Stimulated activated CD8-positive, alpha-beta memory T cell treated with anti-CD3 and anti-CD28 coated beads, Interleukin-4, amount 100 ng/mL, for 24 hours (primary cell): ENCODE measurements around the gene DCLK1.

Experiments
- DNase-seq: peaks from one replicate; pipeline ENCODE4 v3.0.0-alpha.2; 2020; ENCODE audit warnings: low read depth

DCLK1 gene

DNA sequence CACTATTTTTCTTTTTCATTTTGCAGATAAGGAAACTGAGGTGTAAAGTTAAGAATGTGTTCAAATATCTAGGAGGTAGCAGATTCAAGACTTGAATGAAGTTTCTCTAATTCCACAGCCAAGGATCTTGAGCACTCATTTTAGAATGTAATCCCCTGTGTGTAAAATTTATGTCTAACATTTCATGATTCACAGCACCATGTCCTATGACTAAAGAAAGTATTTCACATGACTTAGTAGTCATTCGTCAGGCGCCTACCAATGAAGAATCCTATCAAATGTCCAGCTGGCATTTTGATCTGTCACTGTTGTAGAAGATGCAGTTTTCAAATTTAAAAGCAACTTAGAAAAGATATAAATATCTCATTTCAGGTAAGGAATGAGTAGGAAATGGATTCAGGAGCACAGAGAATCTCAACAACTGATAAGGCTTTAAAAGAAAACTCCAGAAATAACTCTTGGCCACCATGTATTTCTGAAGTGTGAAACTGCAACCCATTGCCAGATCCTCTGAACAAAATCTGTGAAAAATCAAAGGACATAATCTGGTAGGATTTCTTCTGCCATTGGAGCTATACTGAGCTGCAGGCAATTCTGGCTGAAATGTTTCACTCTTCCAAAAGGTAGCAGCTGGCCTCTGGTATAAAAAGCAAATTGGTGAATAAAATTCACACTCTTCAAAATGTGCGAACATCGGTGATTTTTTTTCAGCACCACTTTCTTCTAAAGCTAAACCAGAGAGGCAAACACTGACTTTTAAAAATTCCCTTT lies 92.2 kb downstream of the DCLK1 start:
- no peak for DNase-seq

DNA sequence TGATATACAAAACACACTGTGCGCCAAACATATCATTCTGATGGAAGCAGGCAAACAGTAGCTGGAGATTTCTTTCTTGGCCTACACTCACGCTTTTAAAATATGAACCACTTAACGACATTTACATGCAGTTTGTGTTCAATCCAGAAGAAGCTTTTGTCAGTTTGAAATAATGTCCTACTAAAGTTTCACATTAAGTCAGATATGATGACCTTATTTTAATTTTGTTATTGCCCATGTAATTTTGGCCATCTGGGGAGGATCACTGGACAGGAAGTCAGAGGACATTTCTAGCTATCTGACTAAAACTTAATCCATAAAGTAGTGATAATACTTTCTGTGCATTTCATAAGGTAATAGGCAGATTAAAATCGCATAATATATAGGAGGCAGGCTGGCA lies 98.1 kb downstream of the DCLK1 start:
- no peak for DNase-seq

DNA sequence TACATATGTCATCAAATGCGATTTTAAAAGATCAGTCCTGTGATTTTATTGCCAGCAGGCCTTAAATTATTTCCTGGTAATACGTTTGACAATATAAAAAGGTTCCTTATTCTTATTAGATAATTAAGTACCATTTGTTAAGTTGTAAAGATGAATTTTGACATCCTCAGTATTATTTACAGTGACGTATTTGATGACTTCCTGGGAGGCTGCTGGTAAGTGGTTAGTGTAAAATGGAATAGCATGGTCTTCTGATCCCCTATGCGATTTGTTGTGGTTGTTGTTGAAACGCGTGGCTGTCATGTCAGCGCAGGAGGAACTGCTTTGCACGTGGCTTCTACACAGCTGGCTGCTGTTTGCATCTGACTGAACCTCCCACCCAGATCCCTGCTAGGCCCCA lies 99.7 kb downstream of the DCLK1 start:
- DNase-seq, result no peak

DNA sequence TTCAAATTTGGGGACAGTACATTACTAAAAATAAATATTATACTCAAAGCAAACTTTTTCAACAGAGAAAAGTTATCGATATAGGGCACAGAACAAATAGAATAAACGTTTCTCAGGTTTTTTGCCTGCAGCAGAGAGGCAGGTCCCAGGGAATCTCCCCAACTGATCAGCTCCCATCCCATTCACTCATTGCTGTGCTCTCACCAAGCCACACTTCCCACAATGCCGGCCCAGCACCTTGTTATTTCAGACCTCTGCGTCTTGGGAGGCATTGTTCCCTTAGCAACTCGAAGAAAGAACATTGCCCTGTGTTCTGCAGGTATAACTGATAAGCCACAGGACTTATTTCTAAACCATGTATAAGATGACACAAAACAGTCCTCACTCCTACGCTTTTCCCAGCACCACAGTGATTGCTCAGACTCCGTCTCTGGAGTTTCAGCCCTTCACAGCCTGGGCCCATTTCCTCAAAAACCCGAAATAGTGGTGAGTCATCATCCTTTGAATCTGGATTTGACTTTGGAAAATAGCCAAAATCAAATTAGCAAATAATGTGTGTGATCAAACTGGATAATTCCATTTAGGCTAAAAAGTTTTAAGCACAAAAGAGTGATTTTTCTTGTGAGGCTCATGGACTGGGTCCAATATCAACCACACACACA lies 100.4 kb downstream of the DCLK1 start:
- no peak for DNase-seq

DNA sequence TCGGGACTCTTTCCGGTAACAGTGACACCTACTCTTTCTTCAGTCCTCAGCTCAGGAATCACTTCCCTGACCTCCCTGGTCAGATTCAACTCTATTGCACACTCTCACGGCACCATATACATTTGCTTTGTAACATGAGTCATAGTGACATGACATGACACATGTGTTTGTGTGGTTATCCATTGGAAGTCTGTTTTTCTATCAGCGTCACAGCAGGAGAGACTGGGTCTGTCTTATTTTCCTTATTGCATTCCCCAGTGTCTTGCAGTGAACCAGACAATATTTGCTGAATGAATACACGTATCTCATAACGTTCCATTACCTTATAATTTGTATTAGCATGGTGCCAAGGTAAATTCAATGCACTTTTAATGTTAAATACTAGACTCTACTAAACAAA lies 102.0 kb downstream of the DCLK1 start:
- no peak for DNase-seq

DNA sequence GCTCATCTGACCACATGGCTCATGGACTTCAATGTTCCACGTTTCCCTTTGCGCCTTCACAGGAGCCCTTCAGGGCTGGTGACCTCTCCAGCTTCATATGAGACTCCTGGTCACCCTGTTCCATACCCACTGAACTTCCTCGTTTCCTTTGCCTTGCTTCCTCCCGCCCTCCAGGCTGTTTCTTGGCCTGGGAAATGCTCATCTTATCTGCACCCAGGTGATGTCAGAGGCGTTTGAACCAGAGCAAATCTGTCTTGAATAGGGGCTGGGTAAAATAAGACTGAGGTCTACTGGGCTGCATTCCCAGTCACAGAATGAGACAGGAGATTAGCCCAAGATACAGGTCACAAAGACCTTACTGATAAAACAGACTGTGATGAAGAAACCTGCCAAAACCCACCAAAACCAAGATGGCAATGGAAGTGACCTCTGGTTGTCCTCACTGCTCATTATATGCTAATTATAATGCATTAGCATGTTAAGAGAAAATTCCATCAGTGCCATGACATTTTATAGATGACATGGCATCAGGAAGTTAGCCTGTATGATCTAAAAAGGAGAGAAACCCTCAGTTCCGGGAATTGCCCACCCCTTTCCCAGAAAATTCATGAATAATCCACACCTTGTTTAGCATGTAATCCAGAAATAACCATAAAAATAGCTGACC lies 102.7 kb downstream of the DCLK1 start:
- DNase-seq, result no peak

DNA sequence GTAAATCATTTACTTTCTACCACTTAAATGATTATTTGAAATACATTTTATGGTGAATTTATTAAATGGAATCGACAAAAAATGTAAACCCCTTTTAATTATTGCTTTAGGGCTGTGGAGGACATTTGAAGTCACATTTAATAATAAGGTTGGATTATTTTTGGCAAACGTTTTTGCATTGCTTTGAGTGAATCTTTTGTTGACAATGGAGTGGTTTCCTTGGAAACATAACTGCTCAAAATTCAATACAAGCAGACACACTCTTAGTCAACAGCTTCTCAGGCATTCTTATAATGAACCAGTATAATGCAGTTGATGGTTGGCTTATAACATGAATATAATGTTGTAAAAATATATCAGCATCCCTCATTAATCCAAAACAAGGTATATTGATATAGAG lies 104.7 kb downstream of the DCLK1 start:
- DNase-seq, result no peak

DNA sequence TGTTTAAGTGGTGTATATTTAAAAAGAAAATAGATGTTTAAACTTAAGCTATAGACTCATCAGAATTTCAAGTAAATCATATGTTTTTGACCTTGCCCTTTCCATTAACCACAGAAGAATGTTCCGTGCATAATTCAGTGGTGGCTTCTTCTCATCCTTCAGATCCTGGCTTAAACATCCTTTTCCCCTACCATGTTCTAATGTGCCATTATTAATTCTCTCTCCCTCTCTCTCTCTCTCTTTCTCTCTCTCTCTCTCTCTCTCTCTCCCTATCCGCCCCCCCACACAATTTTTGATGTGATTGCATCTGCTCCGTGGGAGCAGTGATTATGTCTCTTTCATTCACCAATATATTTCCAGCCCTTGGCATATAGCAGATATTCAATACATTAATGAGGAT lies 116.4 kb downstream of the DCLK1 start:
- no peak for DNase-seq

DNA sequence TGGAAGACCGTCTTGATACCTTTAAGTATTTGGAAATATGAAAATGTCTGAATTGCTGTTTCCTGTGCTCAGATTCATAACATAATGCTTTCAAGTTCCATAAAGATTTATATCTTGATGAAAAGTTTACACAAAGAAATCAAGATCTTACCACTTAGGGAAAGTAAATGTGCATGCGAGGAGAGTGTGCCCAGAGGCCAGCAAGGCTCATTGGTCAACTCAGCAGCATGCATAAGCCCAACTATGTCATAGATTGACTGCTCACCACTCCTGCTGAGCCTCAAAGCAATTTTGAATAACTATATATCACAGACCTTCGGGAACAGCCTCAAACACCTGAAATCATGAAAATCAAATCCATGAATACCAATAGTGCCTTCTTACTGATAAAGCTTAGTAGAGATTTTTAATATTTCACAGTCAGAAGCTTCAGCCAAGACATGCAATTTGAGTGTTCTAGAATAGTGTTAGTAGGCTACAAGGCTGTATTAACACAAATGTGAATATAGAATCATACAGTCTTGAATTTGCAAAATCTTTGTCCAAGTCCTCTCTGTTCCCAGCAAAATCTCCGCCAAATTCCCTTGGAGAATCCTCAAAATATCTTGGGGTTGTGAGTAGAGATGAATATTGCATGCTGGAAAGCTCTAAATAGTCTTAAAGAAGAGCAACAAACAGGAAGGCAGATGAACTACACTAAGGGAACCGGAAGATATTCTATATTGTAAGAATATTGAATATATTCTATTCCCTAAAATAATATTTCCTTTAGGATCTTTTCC lies 124.1 kb downstream of the DCLK1 start:
- DNase-seq, result no peak

DNA sequence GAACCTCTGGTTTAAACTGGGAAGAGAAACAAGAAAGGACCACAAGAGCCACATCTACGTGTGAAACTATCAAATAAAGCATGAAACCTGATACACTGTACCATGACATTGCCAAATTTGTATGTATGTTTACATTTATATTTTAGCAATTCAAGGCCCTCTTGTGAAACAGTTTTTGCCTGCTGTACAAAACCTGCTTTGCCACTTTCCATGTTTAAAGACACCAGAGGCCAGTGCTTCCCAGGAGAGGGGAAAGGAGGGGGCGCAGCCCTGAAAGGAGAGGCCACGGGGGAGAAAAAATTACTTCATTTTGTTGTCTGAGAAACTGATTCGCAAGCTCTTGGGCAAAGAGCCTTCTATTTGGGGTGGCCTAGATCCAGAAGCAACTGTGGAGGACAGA lies 124.8 kb downstream of the DCLK1 start:
- DNase-seq, result no peak

DNA sequence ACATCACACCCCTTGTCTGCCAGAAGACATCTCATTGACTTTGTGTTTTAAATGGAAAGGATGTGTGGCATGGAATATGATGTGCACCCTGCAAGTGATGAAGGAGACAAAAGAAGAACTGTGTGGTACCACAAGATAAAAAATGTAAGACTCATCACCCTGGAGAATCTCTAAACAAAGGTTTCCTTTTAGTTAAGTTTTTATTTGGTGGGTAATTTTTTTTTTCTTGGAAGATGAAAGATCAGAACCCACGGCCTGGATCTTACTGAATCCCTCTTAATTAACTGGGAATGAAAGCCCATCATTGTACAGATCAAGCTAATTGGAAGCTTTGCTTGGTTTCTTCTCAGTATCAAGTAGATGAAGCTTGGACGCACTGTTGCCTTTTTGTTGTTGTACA lies 129.6 kb downstream of the DCLK1 start:
- no peak for DNase-seq

DNA sequence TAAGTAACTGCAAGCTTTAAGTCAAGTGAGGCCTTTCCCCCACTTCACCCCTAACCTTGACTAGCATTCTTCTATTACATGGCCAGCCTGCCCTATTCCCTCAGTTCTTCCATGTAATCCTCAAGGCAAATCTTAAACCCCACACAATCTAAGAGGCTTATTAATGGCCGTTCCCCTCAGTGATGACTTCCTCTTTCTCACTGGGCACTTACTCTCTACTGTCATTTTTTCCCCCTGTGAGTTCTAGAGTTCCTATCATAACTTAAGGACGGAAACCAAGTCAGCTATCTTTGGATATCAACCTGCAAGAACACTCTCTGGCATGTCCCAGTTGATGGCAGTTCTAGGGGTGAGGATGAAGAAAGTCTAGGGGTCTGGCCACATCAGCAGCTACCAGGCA lies 131.2 kb downstream of the DCLK1 start:
- DNase-seq, result no peak

DNA sequence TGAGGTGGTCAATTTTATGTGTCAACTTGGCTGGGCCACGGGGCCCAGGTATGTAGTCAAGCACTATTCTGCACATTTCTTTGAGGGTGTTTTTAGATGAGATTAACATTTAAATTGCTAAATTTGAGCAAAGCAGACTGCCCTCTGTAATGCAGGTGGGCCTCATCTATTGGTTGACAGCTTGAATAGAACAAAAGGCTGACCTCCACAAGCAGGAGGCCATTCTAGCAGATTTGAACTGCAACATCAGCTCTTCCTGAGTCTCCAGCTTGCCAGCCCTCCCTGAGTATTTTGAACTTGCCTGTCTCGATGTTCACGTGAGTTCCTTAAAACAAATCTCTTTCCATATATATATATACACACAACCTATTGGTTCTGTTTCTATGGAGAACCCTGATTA lies 134.8 kb downstream of the DCLK1 start:
- no peak for DNase-seq

DNA sequence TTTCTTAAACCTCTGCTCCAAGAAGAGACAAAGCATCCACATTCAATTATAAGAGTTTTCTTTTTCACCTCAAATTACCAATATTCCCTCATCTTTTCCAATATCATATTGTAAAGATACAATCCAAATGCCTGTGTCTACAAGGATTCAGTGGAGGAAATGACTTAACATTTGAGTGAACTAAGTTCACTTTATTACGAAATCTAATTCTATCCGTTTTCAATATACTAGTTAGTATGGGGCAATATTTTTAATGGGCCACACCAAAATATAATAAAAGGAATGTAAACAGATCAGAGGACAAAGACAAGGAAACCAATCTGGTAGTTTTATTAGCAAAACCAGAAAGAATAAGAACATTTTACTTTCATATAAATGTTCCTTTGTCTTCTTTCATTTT lies 136.0 kb downstream of the DCLK1 start:
- DNase-seq, result no peak

DNA sequence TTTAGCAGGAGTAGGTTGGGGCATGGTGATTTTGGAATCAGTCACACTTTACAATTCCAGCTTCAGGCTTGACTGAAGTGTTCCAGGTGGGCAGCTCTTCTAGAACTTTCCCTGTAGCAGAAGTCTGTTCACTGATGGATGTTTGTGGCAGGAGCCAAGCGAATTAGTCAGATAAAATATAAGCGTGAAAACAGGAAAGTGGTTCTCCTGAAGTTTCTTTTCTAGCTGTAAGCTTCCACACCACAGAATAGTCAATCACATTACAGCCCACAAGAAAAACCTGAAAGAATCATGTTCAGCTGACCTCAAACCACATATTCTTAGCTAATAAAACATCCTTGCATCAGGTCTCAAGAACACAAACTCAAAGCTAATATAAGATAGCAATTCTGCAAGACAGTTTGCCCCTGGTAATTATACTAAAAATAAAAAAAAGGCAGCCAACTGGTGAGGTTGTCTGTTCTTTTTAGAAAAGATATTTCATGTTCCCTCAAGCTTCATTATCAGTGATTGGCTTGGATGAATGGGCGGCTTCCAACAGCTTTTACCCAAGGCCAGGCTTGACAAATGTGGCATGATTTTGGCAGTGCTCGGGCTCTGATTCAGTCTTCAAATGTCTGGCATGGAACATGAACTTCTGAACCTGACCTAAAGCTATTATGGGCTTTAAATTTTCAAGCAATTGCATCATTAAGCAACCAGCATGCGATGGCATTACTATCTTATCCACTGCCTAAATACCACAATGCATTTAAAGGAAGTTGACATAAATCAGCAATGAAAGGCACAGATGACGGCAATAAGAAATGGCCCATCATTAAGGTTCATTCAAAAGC lies 136.8 kb downstream of the DCLK1 start:
- DNase-seq, result no peak

DNA sequence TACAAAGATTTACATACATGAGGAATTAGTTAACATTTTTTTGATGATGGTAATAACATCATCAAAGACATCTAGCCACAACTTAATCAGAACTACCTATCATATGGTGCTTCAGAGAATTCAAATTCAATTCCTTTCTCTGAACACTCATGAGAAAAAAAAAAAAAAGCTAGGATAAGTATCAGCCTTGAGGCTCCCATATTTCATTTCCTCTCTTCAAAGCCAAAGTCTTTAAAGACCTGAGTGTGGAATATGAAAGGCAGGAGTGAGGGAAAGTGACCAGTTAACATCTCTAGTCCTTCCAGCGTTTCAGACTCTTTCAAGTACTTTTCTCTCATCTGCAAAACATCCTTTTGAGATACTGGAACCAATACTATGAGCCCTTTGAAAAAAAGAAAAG lies 137.5 kb downstream of the DCLK1 start:
- no peak for DNase-seq

DNA sequence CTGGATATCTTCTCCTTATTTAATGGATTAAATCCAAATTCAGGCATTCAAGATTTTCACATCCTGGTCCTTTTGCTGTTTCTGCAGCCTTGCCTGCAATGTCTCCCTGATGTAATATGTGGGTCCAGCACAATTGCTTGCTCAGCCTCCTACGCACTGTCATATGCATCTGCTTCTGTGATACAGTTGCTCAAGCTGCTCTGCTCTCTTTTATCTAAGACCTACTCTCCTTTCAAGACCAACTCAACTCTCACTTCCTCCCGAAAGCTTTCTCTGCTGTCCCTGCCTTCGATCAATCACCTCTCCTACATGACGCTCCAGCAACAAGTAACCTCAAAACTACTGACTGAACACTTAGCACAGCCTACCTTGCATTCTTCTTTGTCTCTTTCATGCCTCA lies 138.2 kb downstream of the DCLK1 start:
- no peak for DNase-seq

DNA sequence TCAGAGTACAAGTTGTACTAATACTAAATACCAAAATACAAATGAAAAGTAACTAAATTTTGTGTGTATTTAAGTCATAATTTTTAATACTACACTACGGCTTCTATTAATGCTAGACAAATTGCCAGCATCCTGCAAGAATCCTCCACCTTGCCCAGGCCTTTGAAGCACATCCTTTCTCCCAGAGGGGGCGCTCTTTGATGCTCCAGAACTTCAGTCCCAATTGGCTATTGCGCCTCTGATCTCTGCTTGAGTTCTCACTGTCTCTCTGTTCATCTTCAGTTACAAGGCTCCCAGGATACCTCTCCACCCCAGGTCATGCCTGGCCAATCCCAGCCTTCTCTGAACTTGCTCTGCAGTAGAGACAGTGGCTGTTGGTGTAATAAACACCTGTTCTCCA lies 141.0 kb downstream of the DCLK1 start:
- no peak for DNase-seq

DNA sequence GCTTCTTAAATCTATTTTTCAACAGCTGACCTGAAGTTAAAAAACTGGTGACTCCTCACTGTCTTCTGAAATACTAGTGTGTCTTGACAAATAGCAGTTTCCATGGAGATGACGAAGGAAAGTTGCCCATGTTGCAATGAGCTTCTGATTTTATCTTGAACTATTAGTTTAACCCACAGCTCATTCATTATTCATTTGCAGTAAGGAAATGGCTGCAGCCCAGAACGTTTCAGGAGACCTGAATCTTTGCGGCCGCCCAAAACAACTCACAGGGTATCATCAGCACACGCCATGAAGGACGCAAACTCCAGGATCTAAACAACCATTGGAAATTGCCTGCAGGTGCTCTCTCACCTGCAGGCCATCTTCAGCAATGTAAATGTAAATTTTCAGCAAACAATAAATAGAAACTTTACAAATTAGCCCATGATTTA lies 142.5 kb downstream of the DCLK1 start:
- no peak for DNase-seq

DNA sequence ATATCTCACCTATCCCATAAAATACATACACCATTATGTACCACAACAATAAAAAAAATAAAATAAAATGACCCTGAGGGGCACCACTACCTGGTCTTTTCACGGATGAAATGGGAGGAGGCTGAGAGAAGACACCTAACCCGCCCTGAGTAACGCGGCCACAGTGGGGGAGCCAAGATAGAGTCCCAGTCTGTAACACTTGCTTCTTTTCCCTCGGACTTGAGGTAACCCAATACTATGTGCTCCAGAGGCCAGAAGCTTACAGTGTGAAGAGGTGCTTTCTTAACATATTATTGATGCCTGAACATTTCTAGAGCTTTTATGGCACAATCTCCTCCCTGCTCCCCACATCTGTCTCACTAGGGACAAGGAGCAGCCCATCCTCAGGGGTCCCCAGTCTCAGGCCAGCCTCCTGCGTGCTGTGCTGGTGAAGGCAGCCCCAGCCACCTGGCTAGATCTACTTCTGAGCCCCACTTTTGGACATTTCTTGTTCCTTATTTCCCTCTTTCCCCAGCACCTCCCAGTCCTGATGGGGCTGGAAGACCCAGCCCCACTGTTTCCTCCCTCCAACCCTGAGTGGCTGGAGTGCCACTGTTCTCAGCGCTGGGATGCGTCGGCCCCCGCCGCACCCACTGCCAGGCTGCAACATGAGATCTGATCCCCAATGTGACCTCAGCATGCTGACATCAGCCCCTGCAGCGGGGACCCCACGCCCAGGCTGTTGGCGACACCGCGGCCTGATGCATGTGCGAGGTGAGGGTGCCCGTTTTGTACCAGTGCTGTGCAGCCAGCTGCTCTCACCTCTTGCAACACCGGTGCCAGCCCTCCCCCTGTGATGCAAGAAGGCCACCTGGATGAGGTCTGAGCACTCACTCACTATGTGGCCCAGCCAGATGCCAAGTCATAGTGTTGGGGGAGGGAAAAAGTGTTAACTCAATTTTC lies 143.3 kb downstream of the DCLK1 start:
- no peak for DNase-seq
